ENCODE data around the gene CBARP.

Gene CBARP

GRCh38 chr19:1228161-1228957 lies 9.4 kb downstream of the CBARP start:
- TF ChIP-seq CTCF (IDR thresholded peaks at IDR 0.05; ENCODE audit: extremely low read depth, insufficient read depth, missing control alignments): no peak
- in situ Hi-C loops (cut with MboI; ENCODE audit: low pct_unique_long_range_greater_than_20kb, low sequenced_read_pairs, unreplicated experiment): no loop called here

GRCh38 chr19:1227304-1228054 lies 10.3 kb downstream of the CBARP start:
- no peak for TF ChIP-seq CTCF (IDR thresholded peaks at IDR 0.05; ENCODE audit: extremely low read depth, insufficient read depth, missing control alignments)
- in situ Hi-C loops (cut with MboI; ENCODE audit: low pct_unique_long_range_greater_than_20kb, low sequenced_read_pairs, unreplicated experiment): no loop called here
- no peak for DNase-seq (ENCODE audit: low spot score)

More at GRCh38 chr19:1228161-1228957, 9.4 kb downstream of the CBARP start:
- DNase-seq (ENCODE audit: low spot score): no peak

- TF ChIP-seq CTCF (IDR thresholded peaks at IDR 0.05; ENCODE audit: extremely low read depth, insufficient read depth, missing control alignments): no peak
- no peak for DNase-seq (ENCODE audit: low spot score)
- in situ Hi-C loops (cut with MboI; ENCODE audit: low pct_unique_long_range_greater_than_20kb, low sequenced_read_pairs, unreplicated experiment): no loop called here
Observed at GRCh38 chr19:1226522-1227303, 11.1 kb downstream of the CBARP start.

- in situ Hi-C loops (cut with MboI; ENCODE audit: low pct_unique_long_range_greater_than_20kb, low sequenced_read_pairs, unreplicated experiment): no loop called here
- TF ChIP-seq CTCF (IDR thresholded peaks at IDR 0.05; ENCODE audit: extremely low read depth, insufficient read depth, missing control alignments): no peak
Observed at GRCh38 chr19:1226227-1226518, 11.6 kb downstream of the CBARP start.

GRCh38 chr19:1225440-1226226 lies 12.2 kb downstream of the CBARP start:
- no peak for DNase-seq (ENCODE audit: low spot score)
- TF ChIP-seq CTCF (IDR thresholded peaks at IDR 0.05; ENCODE audit: extremely low read depth, insufficient read depth, missing control alignments): no peak
- in situ Hi-C loops (cut with MboI; ENCODE audit: low pct_unique_long_range_greater_than_20kb, low sequenced_read_pairs, unreplicated experiment): no loop called here

More at GRCh38 chr19:1226227-1226518, 11.6 kb downstream of the CBARP start:
- DNase-seq (ENCODE audit: low spot score): no peak

GRCh38 chr19:1224847-1225246 lies 13.0 kb downstream of the CBARP start:
- in situ Hi-C loops (cut with MboI; ENCODE audit: low pct_unique_long_range_greater_than_20kb, low sequenced_read_pairs, unreplicated experiment): no loop called here
- DNase-seq (ENCODE audit: low spot score): no peak
- no peak for TF ChIP-seq CTCF (IDR thresholded peaks at IDR 0.05; ENCODE audit: extremely low read depth, insufficient read depth, missing control alignments)
